ENCODE data around the gene TIMM10.

TIMM10 gene, protein sequence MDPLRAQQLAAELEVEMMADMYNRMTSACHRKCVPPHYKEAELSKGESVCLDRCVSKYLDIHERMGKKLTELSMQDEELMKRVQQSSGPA

DNA sequence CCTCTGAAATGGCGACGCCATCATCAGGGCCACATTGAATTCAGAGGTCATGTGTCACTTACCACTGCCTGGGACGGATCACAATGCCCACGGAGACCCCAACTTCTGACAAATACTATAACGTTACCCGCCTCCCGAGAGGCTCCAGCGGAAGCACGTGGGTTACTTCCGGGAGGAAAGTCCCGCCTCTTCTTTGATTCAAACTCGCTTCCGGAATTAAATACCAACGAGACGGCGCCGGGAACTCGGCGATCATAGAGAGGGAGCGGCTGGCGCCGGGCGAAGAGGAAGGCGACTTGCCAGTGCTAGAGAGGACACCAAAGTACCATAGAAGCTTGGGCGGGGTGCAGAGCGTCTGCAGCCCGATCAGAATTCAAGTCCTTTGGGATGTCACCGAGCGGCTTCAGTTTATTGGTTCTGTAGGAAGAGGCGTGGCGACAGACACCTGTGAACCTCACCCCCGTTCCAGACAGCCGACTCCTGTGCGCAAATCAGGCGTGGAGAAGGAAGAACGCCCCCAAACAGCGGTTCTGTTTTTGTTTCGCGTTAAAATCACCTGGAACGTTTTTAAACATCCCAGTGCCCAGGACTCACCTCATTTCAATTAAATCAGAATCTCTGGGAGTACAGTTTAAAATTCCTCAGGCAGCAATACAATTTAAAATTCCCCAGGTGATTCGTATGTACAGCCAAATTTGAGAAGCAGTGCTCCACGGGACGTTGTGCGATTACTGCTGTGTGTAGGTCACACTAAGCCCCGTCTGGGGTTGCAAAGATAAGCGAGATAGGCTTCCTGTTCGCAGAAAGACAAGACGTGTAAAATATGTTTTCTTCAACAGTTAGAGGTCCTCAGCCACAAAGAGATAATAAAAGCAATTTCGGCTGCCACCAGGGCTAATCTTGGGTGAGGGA is at the start of gene TIMM10:
Gene TIMM10 (minus strand): TSS at position 159 of the 912 bp plus-strand sequence. CDS start 565 bp downstream, outside the sequence.
- peak; percentile 96 for DNase-seq (ENCODE audit: low read depth)

DNA sequence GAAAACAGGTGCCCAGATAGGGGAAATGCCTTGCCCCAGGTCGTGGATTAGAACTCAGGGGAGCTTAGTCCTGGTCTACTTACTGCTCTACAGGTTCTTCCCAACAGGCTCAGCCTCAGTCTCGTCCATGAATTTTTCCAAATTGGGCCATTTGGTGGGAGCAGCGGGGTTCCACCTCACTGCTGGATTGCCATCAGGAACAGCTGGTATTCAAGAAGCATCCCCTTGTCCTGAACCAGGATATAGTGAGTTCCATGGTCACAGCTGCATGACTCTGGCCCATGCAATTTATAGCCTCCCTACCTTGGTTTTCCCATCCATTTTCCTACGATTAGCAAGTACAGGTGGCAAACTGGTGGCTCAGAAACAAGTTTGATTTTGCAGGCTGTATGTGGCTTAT is 43.5 kb upstream of the TIMM10 start:
- DNase-seq (ENCODE audit: low read depth), result no peak

DNA sequence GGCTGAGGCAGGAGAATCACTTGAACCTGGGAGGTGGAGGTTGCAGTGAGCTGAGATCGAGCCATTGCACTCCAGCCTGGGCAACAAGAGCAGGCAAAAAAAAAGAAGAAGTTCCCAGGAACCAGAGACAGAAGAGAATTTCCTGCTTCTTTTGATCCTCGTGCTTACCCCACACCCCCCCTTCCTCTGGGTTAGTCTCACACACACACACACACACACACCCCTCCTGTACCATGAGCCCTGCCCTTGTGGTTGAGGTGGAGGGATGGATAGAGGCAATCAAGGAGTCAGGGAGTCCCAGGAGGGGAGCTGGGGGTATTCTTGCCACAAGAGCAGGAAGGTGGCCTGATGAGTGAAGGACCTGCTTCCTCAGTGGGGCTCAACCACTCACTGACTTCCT is 41.1 kb upstream of the TIMM10 start:
- DNase-seq (ENCODE audit: low read depth), result no peak

DNA sequence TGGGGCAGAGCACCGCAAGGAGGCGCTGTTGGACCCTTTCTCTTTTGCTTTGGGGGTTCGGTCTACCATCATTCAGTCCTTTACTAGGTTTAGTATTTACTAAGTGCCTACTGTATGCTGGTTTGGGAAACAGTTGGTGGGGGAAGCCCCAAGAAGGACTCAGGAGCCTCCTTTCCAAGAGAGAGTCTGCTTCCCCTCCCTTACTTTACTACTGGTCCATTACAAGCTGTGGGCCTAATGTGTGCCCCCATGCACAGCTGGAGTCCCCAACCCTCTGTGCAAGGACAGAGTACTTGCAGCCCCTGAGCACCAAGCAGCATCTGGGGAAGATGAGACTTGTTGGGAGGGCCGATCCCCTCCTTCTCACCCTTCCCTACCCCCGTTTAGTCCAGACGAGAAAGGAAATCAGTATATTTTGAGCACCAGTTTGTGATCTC is 37.8 kb upstream of the TIMM10 start:
- peak; percentile 63 for DNase-seq (ENCODE audit: low read depth)

DNA sequence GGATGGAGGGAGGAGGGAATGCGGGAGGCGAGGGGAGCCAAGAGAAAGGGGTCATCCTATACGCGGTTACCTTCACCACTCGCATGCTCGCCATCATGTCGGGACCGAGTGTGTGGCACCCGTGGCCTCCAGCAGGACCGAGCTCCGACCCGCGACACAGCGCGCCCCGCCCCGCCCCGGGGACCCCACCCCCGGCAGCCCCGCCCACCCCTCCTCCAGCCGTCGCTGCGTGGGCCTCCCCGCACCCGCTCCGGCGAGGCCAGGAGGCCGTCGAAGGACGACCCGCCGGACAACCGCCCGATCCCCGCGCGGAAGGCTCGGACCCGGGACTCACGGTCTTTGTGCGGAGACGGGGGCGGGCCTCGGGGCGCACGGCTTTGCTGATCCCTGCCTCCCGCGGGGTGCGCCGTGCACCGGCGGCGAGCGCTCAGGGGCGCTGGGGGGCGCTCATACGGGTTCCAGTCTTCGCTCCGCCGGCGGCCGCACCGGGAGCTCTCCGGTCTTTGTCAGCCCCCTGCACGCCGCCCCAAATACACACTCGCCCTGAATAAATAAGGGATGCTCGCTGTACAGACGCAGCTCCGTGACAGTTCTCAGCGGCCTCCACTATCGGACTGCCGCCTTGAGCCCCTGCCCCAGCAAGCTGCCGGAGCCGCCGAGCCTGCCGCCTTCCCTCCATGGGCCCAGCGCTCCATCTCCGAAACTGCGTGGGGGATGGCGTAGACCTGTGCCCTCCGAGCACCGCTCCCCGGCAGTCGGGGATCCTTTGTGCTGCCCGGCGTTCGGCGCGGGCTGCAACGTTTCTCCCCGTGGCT is 37.2 kb upstream of the TIMM10 start, which contains the start of gene UBE2L6:
Gene UBE2L6 (minus strand): TSS at position 158 of the 815 bp plus-strand sequence. CDS start 61 bp downstream, at position 97.
- peak; percentile 14 for DNase-seq (ENCODE audit: low read depth)

DNA sequence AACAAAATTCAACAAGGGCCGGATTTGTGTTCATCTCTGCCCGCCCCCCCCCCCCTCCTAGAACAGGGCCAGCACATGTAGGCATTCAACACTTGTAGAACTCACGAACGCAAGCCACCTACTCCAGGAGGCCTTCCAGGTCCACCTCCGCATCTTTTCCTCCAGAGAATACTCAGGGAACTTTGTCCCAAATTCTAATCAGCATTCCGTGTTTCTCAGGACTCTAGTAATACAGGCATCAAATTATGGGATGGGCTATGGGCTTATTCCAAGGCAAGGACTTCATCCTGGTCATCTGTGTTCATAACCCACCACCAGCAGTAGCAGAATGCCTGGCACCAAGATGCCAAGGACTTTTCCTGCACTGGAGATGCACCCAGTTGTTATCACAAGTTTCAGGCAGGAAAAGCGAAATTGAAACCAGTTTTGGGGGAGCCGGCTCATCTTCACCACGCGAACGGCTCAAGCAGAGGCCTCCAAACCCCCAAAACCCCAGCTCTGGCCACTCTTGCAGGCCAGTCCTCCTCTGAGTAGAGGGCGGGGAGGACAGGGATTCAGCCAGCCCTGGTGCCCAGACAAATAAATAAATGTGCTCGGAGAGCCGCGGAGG is 36.5 kb upstream of the TIMM10 start:
- no peak for DNase-seq (ENCODE audit: low read depth)

DNA sequence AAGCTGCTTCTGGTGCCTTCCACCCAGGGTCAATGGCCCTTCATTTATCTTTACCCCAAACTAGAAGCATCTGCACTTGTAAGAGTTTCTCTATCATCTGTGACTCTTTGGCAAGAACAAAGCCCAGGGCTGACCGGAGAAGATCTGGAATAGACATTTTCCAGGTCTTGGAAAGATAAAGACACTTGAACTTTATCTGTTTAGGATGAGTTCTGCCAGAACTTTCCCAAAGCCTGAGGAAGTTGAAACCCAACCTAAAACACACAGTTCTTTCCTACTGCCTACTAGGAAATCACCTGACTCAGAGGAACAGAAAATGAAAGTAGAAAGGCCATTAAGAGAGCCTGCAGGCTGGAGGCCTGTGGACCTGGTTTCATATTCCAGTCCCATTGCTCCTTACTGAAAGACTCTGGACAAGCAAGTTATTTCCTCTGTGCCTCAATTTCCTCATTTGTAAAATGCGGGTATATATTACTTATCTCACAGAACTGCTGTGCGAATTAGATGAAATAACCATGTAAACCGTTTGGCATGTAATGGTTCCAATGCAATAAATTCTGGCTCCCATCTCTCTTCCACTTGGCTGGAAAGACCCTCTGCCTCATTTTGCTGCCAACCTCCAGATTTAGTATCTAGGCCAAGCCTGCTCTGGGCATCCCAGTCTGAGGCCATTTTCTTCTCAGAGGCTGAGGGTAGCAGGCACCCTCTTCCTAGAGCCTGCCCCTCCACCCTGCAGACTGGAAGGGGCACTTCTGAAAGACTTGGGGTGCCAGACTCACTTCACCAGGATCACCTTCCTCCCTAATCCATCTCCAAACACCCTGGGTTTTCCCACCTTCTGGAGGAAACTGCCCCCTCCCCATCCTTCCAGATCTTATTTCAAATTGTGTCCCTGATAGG is 35.7 kb upstream of the TIMM10 start:
- DNase-seq (ENCODE audit: low read depth), result peak; percentile 44

DNA sequence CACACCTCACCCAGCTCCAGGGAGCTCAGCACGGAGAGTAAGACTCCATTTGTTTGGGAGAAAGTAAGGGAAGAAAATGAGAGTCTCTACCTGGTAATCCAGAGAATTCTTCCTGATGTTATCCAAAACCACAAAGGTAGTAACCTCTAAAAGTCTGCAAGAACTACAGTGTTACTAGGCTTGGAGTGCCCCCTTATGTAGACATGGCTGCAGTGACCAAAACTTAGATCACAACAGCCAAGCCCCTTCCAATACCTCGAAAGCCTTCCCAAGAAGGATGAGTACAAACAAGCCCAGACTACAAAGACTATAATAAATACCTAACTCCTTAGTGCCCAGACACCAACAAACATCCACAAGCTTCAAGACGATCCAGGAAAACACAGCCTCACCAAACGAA is 32.0 kb upstream of the TIMM10 start:
- no peak for DNase-seq (ENCODE audit: low read depth)

DNA sequence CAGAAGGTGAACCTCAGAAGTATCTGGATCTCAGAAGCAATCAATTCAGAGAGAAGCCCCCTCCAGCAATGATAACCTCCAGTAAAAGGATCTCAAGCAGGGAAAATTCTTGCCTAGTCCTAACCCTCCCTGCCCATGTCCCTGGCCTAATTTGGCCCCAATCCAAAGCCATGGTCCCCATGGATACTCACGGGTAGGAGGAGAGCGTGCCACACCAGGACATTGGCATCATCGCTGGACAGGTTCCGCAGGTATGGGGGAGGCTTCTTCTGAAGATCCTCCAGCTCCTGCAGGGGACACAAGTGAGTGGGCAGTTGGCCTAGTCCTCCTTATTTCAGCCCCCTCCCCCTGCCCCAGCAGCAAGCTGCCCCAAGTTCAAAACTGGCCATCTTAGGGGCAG is 29.6 kb upstream of the TIMM10 start:
- DNase-seq (ENCODE audit: low read depth), result no peak

DNA sequence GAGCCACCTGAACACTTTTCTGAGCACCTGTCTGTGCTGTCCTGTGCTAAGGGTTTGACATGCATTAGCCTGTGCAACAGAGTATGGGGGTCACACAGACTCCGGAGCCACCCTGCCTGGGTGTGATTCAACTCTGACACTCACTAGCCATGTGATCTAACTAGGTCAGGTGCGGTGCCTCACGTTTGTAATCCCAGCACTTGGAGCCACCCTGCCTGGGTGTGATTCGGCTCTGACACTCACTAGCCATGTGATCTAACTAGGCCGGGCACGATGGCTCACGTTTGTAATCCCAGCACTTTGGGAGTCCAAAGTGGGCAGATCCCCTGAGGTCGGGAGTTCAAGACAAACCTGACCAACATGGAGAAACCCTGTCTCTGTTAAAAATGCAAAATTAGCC is 25.5 kb upstream of the TIMM10 start:
- DNase-seq (ENCODE audit: low read depth), result no peak

DNA sequence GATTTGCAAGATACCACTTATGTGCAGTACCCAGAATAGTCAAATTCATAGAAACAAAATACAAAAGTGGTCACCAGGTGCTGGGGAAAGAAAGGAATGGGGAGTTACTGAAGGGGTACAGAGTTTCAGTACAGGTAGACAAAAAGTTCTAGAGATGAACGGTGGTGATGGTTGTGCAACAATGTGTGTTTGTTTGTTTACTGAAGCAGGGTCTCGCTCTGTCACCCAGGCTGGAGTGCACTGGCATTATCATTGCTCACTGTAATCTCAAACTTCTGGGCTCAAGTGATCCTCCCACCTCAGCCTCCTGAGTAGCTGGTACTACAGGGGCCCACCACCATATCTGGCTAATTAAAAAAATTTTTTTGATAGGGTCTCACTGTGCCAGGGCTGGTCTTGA is 24.8 kb upstream of the TIMM10 start:
- DNase-seq (ENCODE audit: low read depth), result no peak

DNA sequence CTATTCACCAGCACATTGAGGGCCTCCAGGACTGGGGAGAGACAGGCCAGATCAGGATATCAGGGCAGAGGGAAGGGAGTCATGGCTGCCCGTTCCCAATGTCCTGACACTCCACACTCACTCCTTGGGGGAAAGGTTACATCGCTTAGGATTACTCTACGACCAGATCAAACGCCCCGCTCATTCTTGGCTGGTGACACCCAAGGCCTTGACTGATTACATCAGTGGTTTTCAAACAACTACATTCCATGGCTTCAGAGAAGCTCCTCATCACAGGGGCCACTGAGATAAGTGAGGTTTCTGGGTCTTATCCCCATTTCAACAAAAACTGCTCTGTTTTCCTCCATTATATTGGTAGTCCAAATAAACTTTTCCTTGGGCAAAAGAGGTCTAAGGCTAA is 21.9 kb upstream of the TIMM10 start:
- no peak for DNase-seq (ENCODE audit: low read depth)

DNA sequence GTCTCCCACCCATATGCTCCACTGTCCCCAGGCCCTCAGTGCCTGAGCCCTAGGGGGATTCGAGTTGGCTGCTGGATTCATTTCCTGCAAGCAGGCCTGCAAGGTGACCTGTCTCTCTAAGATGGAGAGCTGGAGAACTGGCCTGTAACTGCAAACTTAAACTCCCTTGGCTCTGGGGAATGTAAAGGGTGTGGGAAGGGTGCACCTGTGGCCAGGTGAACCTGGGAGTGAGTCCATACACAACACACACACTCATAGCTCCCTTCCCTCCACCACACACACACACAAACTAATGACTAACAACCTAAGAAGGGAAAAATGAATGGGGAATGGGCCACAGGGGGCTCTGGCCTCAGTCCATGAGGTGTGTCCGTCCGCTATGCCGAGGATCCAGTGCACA is 21.4 kb upstream of the TIMM10 start:
- DNase-seq (ENCODE audit: low read depth), result no peak

DNA sequence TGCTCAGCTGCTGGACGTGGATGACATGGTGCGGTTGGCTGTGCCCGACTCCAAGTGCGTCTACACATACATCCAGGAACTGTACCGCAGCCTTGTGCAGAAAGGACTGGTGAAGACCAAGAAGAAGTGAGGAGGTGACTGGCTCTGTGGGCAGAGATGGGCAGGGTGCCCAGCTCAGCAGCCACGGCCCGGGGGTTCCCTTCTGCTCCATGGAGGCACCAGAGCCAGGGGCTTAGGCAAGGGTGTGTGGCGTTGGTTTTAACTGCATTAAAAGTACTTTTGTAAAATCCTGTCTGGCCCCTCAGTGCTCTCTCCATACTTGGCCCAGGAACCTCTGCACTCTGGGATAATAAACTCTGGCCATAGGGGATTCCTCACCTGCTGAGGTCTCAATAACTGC is 19.4 kb upstream of the TIMM10 start:
- no peak for DNase-seq (ENCODE audit: low read depth)

DNA sequence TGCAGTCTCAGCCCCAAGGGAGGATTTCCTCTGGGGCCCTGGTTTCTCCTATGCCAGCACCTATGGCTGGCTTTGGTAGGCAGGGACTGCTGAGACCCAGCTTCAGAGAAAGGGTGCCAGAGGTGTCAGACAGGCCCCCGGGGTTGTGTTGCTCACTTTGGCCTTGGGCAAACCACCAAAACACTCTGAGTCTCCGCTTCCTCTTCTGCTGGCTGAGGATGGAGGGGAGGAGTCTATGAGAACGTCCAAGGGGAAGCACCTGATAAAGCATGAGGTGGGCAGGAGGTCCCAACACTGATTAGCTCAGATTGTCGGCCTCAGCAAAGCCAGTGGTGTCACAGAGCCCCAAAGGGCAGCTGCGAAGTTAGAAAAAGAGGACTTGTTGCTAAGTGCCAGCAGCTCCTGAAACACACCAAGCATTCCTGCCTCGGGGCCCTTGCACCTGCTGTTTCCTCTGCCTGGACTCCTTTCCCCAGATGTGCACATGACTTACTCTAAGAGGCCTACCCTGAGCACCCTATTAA is 17.4 kb upstream of the TIMM10 start:
- no peak for DNase-seq (ENCODE audit: low read depth)

DNA sequence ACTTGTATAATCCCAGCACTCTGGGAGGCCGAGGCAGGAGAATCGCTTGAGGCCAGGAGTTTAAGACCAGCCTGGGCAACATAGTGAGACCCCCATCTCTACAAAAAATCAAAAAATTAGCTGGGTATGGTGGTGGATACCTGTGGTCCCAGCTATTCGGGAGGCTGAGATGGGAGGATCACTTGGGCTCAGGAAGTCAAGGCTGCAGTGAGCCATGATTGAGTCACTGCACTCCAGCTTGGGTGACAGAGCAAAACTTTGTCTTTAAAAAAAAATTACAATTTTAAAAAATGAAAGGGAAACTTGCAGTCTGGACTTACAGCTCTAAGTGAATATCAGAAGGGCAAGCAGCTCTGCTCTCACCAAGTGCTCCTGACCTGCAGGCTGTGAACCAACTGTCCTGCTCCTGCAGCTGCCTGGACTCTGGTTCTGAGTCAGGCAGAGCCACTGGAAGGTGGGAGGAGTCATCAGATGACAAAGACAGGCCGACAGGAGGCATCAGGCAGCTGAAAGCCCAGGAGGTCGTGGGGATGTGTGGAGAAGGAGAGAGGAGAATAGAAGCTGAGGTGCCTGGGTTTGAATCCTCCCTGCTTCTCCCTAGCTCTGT is 16.4 kb upstream of the TIMM10 start:
- peak; percentile 21 for DNase-seq (ENCODE audit: low read depth)

DNA sequence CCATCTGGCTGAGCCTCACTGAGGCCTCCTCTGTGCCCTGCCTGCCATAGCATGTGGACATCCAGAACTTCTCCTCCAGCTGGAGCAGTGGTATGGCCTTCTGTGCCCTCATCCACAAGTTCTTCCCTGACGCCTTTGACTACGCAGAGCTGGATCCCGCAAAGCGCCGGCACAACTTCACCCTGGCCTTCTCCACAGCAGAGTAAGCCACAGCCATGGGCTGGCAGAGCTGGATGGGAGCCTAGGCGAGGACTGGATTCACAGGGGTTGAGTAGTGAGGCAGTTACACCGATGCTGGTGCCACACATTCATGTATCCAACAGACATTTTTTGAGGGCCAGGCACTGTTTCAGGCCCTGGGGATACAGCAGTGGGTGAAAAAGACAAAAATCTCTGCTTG is 15.9 kb upstream of the TIMM10 start:
- no peak for DNase-seq (ENCODE audit: low read depth)

DNA sequence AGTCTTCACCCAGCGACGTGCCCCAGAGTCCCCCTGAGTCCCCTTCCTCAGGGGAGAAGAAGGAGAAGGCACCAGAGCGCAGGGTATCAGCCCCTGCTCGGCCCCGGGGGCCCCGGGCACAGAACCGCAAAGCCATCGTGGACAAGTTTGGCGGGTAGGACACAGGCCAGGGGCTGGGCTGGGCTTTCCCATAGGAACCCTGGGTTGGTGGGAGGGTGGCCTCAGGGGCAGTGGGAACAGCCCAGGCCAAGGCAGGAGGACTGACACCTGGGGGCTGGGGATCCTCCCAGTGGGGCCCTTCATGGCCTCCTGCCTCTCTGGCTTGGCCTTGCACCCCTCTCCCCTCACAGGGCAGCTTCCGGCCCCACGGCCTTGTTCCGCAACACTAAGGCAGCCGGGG is 15.3 kb upstream of the TIMM10 start:
- DNase-seq (ENCODE audit: low read depth), result no peak

DNA sequence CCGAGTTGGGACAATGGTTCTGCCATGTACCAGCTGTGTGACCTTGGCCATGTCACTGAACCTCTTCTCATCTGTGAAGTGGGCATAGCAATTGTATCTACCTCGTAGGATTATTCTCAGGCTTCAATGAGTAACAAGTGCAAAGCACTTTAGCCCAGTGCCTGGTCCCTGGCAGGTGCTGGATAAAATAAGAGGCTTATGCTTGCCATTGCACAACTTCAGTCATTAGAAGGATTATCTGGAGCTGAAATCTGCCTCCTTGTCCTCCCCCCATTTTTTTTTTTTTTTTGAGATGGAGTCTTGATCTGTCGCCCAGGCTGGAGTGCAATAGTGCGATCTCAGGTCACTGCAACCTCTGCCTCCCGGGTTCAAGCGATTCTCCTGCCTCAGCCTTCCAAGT is 14.0 kb upstream of the TIMM10 start:
- DNase-seq (ENCODE audit: low read depth), result no peak

DNA sequence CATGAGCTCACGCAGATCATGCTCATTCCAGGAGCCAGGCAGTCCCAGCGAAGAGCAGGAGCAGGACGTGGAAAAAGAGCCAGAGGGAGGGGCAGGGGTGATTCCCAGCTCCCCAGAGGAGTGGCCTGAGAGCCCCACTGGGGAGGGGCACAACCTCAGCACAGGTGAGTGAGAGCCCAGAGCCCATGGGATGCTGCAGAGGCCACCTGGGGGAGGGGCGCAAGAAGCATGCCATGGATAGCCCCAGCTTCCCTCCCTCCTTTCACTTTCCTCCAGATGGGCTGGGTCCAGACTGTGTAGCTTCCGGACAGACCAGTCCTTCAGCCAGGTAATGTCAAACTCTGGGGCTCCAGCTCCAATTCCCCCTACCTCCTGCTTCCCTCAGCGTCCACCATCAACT is 13.0 kb upstream of the TIMM10 start:
- no peak for DNase-seq (ENCODE audit: low read depth)

DNA sequence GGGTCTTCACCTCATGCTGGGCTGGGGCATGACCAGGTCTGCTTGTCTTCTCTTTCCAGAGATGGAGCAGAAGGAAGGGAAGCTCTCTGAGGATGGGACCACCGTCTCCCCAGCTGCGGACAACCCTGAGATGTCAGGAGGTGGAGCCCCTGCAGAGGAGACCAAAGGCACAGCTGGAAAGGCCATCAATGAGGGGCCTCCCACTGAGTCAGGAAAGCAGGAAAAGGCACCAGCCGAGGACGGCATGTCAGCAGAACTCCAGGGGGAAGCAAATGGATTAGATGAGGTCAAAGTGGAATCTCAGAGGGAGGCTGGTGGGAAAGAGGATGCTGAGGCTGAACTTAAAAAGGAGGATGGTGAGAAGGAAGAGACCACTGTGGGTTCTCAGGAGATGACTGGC is 12.0 kb upstream of the TIMM10 start:
- no peak for DNase-seq (ENCODE audit: low read depth)

Measured in fibroblast of gingiva (primary cell).